Measurements from ENCODE around the gene ATAD3C.
"Not testable (repeated sequence)": the region's sequence is repeated elsewhere in the genome, so short reads cannot be mapped to it uniquely, and the experiment has no call there.

Gene ATAD3C

GRCh38 chr1:1449099-1449739 is at the start of gene ATAD3C:
ATAD3C (plus strand) TSS chr1:1449689; CDS start chr1:1450684, 995 bp downstream.
- DNase-seq (ENCODE audit: low spot score) = no peak

GRCh38 chr1:1399872-1400575 is 49.5 kb upstream of the ATAD3C start:
- DNase-seq (ENCODE audit: low spot score) = no peak

- DNase-seq (ENCODE audit: low spot score) = no peak
Observed at GRCh38 chr1:1400576-1401456, 48.7 kb upstream of the ATAD3C start.

- DNase-seq (ENCODE audit: low spot score) = no peak
Observed at GRCh38 chr1:1401457-1402010, 48.0 kb upstream of the ATAD3C start.

- peak; percentile 39 for DNase-seq (ENCODE audit: low spot score)
Observed at GRCh38 chr1:1402072-1402900, 47.2 kb upstream of the ATAD3C start.

- not testable (repeated sequence) for DNase-seq (ENCODE audit: low spot score)
Observed at GRCh38 chr1:1402901-1403392, 46.5 kb upstream of the ATAD3C start.

- no peak for DNase-seq (ENCODE audit: low spot score)
Observed at GRCh38 chr1:1403653-1404052, 45.8 kb upstream of the ATAD3C start.

- peak; percentile 28 for DNase-seq (ENCODE audit: low spot score)
Observed at GRCh38 chr1:1406101-1406820, 43.2 kb upstream of the ATAD3C start.

GRCh38 chr1:1406821-1407635 is 42.5 kb upstream of the ATAD3C start, which contains the start of gene MRPL20:
MRPL20 (minus strand) TSS chr1:1407293; CDS start chr1:1407217, 76 bp downstream.
- peak; percentile 93 for DNase-seq (ENCODE audit: low spot score)

- DNase-seq (ENCODE audit: low spot score) = no peak
Observed at GRCh38 chr1:1407636-1408318, 41.7 kb upstream of the ATAD3C start.

GRCh38 chr1:1410238-1410637 is 39.3 kb upstream of the ATAD3C start:
- not testable (repeated sequence) for DNase-seq (ENCODE audit: low spot score)

GRCh38 chr1:1411626-1412025 is 37.9 kb upstream of the ATAD3C start:
- DNase-seq (ENCODE audit: low spot score) = no peak

- not testable (repeated sequence) for DNase-seq (ENCODE audit: low spot score)
Observed at GRCh38 chr1:1412311-1412902, 37.1 kb upstream of the ATAD3C start.

GRCh38 chr1:1415751-1416150 is 33.7 kb upstream of the ATAD3C start:
- no peak for DNase-seq (ENCODE audit: low spot score)

- not testable (repeated sequence) for DNase-seq (ENCODE audit: low spot score)
Observed at GRCh38 chr1:1417396-1417795, 32.1 kb upstream of the ATAD3C start.

GRCh38 chr1:1417825-1418463 is 31.5 kb upstream of the ATAD3C start:
- DNase-seq (ENCODE audit: low spot score) = not testable (repeated sequence)

GRCh38 chr1:1418464-1419362 is 30.8 kb upstream of the ATAD3C start:
- DNase-seq (ENCODE audit: low spot score) = no peak
